ENCODE measurements around the gene NCKAP5.

NCKAP5 gene

GRCh38 chr2:133570542-133570941 lies 2.3 kb upstream of the NCKAP5 start:
- no peak for DNase-seq (ENCODE audit: low spot score)
- ATAC-seq (ENCODE audit: low read depth): no peak
- peaks cover 4% of the 10 kb centered on the region for H3K4me1 ChIP-seq (ENCODE audit: insufficient read depth, poor library complexity, severe bottlenecking)
- H3K4me3 ChIP-seq (ENCODE audit: severe bottlenecking): no peak overlapping the region
- no peaks in the 10 kb centered on the region for H3K27me3 ChIP-seq (ENCODE audit: insufficient read depth, poor library complexity, severe bottlenecking)
- no peaks in the 10 kb centered on the region for H3K36me3 ChIP-seq (ENCODE audit: low read depth)
- TF ChIP-seq CTCF (IDR thresholded peaks at IDR 0.05; ENCODE audit: poor library complexity, severe bottlenecking): no peak
- no peak overlapping the region for H3K27ac ChIP-seq (ENCODE audit: poor library complexity, severe bottlenecking)
- H3K9me3 ChIP-seq (ENCODE audit: severe bottlenecking): no peaks in the 10 kb centered on the region

- H3K27ac ChIP-seq (ENCODE audit: poor library complexity, severe bottlenecking): no peak overlapping the region
- no peaks in the 10 kb centered on the region for H3K9me3 ChIP-seq (ENCODE audit: severe bottlenecking)
- H3K4me1 ChIP-seq (ENCODE audit: insufficient read depth, poor library complexity, severe bottlenecking): peaks cover 4% of the 10 kb centered on the region
- H3K27me3 ChIP-seq (ENCODE audit: insufficient read depth, poor library complexity, severe bottlenecking): no peaks in the 10 kb centered on the region
- no peaks in the 10 kb centered on the region for H3K36me3 ChIP-seq (ENCODE audit: low read depth)
- no peak for DNase-seq (ENCODE audit: low spot score)
- no peak overlapping the region for H3K4me3 ChIP-seq (ENCODE audit: severe bottlenecking)
- no peak for ATAC-seq (ENCODE audit: low read depth)
- TF ChIP-seq CTCF (IDR thresholded peaks at IDR 0.05; ENCODE audit: poor library complexity, severe bottlenecking): no peak
Measured at GRCh38 chr2:133569286-133569830, 1.1 kb upstream of the NCKAP5 start.

- H3K4me3 ChIP-seq (ENCODE audit: severe bottlenecking): no peak overlapping the region
- H3K9me3 ChIP-seq (ENCODE audit: severe bottlenecking): no peaks in the 10 kb centered on the region
- H3K36me3 ChIP-seq (ENCODE audit: low read depth): no peaks in the 10 kb centered on the region
- no peaks in the 10 kb centered on the region for H3K27me3 ChIP-seq (ENCODE audit: insufficient read depth, poor library complexity, severe bottlenecking)
- DNase-seq (ENCODE audit: low spot score) (no peak), ATAC-seq (ENCODE audit: low read depth) (0 out of 3 replicates have a peak, but pooled peaks have one; percentile 21)
- H3K4me1 ChIP-seq (ENCODE audit: insufficient read depth, poor library complexity, severe bottlenecking): peaks cover 4% of the 10 kb centered on the region
- H3K27ac ChIP-seq (ENCODE audit: poor library complexity, severe bottlenecking): no peak overlapping the region
- no peak for TF ChIP-seq CTCF (IDR thresholded peaks at IDR 0.05; ENCODE audit: poor library complexity, severe bottlenecking)
Measured at GRCh38 chr2:133568598-133568997, 335 bp upstream of the NCKAP5 start.

GRCh38 chr2:133562558-133562957 lies 5.7 kb downstream of the NCKAP5 start:
- no peak for DNase-seq (ENCODE audit: low spot score)

More at GRCh38 chr2:133562558-133562957, 5.7 kb downstream of the NCKAP5 start:
- Histone ChIP-seq H3K4me3 (ENCODE audit: severe bottlenecking) (no peak overlapping the region), H3K36me3 (ENCODE audit: low read depth) (no peaks in the 10 kb centered on the region), H3K27ac (ENCODE audit: poor library complexity, severe bottlenecking) (no peak overlapping the region), H3K4me1 (ENCODE audit: insufficient read depth, poor library complexity, severe bottlenecking) (no peaks in the 10 kb centered on the region), H3K27me3 (ENCODE audit: insufficient read depth, poor library complexity, severe bottlenecking) (no peaks in the 10 kb centered on the region), H3K9me3 (ENCODE audit: severe bottlenecking) (no peaks in the 10 kb centered on the region)
- ATAC-seq (ENCODE audit: low read depth): no peak
- TF ChIP-seq CTCF (IDR thresholded peaks at IDR 0.05; ENCODE audit: poor library complexity, severe bottlenecking): no peak

All from RWPE2 (cell line).